OCI-LY7 (cell line): ENCODE measurements around the gene LIN52. TPM values are rescaled to one million over a fixed set of nuclear protein-coding genes. Genes with fewer than 3 reads are reported as not detected.

Experiments
- BruUV-seq: library from RNA; stranded (reverse); fragments of 400-500 nt; replicated peaks from 2 replicates; lab custom pipeline; 2021; lab: Mats Ljungman, UMichigan
- CTCF ChIA-PET: fragments of 300-600 bp; sonication (Branson Sonifier 250); formaldehyde crosslinking; loops from one replicate; lab custom pipeline; 2022; ENCODE audit warnings: antibody characterized with exemption; ENCODE audit not compliant: unreplicated experiment; lab: Charles Lee
- POLR2A ChIA-PET: fragments of 300-600 bp; sonication (Branson Sonifier 250); formaldehyde crosslinking; loops from one replicate; lab custom pipeline; 2022; ENCODE audit warnings: antibody characterized with exemption; lab: Charles Lee
- DNase-seq: peaks from one replicate; pipeline ENCODE4 v3.0.0-alpha.2; 2015; ENCODE audit warnings: low spot score
- H2AFZ ChIP-seq: fragments of 200-600 bp; sonication (generic), shearing (Covaris generic); 2 replicates; pipeline ENCODE4 v1.6.1; 2014; ENCODE audit warnings: mild to moderate bottlenecking, antibody characterized with exemption, low read length, moderate library complexity
- H3K27ac ChIP-seq: fragments of 200-600 bp; sonication (generic); 2 replicates; pipeline ENCODE4 v1.5.1; 2014; ENCODE audit warnings: mixed run types, low read depth, mild to moderate bottlenecking, moderate library complexity, low read length, inconsistent platforms; ENCODE audit not compliant: poor library complexity, severe bottlenecking
- H3K36me3 ChIP-seq: fragments of 200-600 bp; sonication (generic); 2 replicates; pipeline ENCODE4 v1.6.1; 2014; ENCODE audit warnings: mild to moderate bottlenecking, antibody characterized with exemption, low read length, moderate library complexity, mixed read lengths; ENCODE audit not compliant: insufficient read depth
- H3K4me1 ChIP-seq: fragments of 200-600 bp; sonication (generic); 2 replicates; pipeline ENCODE4 v1.5.1; 2014; ENCODE audit warnings: mild to moderate bottlenecking, low read length; ENCODE audit not compliant: insufficient read depth, poor library complexity, severe bottlenecking
- H3K4me2 ChIP-seq: fragments of 200-600 bp; sonication (generic); 2 replicates; pipeline ENCODE4 v1.6.1; 2014; ENCODE audit warnings: mild to moderate bottlenecking, low read length
- H3K4me3 ChIP-seq: fragments of 200-600 bp; sonication (generic); 2 replicates; pipeline ENCODE4 v1.5.1; 2014; ENCODE audit warnings: mild to moderate bottlenecking, low read depth, low read length; ENCODE audit not compliant: poor library complexity, severe bottlenecking
- H3K79me2 ChIP-seq: fragments of 200-600 bp; sonication (generic); 2 replicates; pipeline ENCODE4 v1.6.1; 2016; ENCODE audit warnings: low read depth, mild to moderate bottlenecking, low read length, moderate library complexity, mixed read lengths; ENCODE audit not compliant: insufficient read depth
- H3K9me2 ChIP-seq: fragments of 200-600 bp; sonication (generic); 2 replicates; pipeline ENCODE4 v1.6.1; 2016; ENCODE audit warnings: mild to moderate bottlenecking, low read length, mixed read lengths; ENCODE audit not compliant: insufficient read depth
- H3K9me3 ChIP-seq: fragments of 200-600 bp; sonication (generic); 2 replicates; pipeline ENCODE4 v1.6.1; 2014; ENCODE audit warnings: mild to moderate bottlenecking, mixed run types, low read length, mixed read lengths
- H4K20me1 ChIP-seq: fragments of 200-600 bp; sonication (generic); 2 replicates; pipeline ENCODE4 v1.6.1; 2014; ENCODE audit warnings: mild to moderate bottlenecking, antibody characterized with exemption, low read length, moderate library complexity, mixed read lengths; ENCODE audit not compliant: insufficient read depth
- EZH2phosphoT487 ChIP-seq: fragments of 200-600 bp; sonication (generic); IDR thresholded peaks from 2 replicates; pipeline ENCODE4 v1.6.1; 2018; ENCODE audit warnings: low read depth, borderline replicate concordance, mild to moderate bottlenecking, mixed run types, antibody characterized with exemption, low read length, moderate library complexity, mixed read lengths
- intact Hi-C: fragments of 100-400 bp; cut with micrococcal nuclease; formaldehyde crosslinking; loops from one replicate; pipeline ENCODE4 v1.10.0; 2022; ENCODE audit not compliant: unreplicated experiment
- total RNA-seq, 2 experiments: library from RNA; depleted of rRNA in 1 of 2; stranded (reverse); fragments of >200 nt in 1 of 2; shearing (Covaris generic) in 1 of 2; gene quantifications; 2 replicates each; pipeline ENCODE4 v1.2.3, GENCODE V29; 2014 to 2022
- TF ChIP-seq, protein P1 (sequence below): fragments of 200-600 bp; sonication (generic); conservative IDR thresholded peaks from 2 replicates; pipeline ENCODE4 v1.5.1; 2014; ENCODE audit warnings: mild to moderate bottlenecking, antibody characterized with exemption, low read length, moderate library complexity, mixed read lengths

Gene LIN52
- total RNA-seq, 2 experiments from 2014 or later: 9.8 to 18.0 TPM

DNA sequence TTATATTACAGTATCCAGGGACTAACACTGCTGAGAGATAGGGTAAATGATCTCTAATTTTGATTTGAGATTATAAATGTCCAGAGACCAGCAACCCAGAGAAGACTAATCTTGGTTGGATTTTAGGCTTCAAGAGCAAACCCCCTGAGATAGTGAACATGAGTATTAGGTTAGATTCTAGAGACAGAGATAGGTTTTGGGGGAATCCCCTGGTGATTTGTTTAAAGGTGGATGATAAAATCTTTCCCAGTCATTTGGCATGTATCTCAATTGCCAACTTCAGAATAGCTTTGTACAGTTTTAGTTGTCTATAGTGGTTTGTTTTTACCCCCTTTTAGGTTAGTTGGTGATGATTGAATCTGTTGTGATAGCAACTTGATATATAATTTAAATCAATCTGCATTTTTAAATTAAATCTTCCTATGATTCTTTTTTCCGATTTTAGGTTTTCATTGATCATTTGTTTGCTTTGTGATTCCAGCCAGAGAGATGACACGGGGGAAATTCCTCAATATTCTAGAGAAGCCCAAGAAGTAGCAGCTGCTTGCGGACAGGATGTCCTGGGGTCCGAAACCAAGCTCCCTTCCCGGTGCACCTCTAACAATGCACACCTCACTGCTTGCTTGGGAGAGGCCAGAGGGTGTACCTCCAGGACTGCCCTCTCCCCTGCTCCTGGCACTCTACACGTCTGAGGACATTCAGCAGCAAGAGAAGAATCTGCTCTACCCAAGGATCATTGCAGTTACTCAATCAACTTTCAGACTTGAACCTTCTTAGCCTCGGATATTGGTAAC is 113.9 kb downstream of the LIN52 start:
- no peaks in the 10 kb centered on the region for H3K9me3 ChIP-seq
- H3K79me2 ChIP-seq: no peaks in the 10 kb centered on the region
- CTCF ChIA-PET: no interaction called here
- intact Hi-C loops: no loop called here
- no peak overlapping the region for H2AFZ ChIP-seq
- H3K4me3 ChIP-seq: no peak overlapping the region
- POLR2A ChIA-PET: interaction anchor here (0.7 to 1.3 kb wide), 2 partner anchors 20 to 1615 kb away, joined by 3 to 4 read pairs; no protein-coding TSS in a partner anchor
- H3K27ac ChIP-seq: no peak overlapping the region
- peaks cover 7% of the 10 kb centered on the region; the same call in 1 of the 2 replicates for H3K36me3 ChIP-seq
- BruUV-seq: no TSS peak
- TF ChIP-seq EZH2phosphoT487: no peak
- TF ChIP-seq, protein P1, sequence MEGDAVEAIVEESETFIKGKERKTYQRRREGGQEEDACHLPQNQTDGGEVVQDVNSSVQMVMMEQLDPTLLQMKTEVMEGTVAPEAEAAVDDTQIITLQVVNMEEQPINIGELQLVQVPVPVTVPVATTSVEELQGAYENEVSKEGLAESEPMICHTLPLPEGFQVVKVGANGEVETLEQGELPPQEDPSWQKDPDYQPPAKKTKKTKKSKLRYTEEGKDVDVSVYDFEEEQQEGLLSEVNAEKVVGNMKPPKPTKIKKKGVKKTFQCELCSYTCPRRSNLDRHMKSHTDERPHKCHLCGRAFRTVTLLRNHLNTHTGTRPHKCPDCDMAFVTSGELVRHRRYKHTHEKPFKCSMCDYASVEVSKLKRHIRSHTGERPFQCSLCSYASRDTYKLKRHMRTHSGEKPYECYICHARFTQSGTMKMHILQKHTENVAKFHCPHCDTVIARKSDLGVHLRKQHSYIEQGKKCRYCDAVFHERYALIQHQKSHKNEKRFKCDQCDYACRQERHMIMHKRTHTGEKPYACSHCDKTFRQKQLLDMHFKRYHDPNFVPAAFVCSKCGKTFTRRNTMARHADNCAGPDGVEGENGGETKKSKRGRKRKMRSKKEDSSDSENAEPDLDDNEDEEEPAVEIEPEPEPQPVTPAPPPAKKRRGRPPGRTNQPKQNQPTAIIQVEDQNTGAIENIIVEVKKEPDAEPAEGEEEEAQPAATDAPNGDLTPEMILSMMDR: no peak
- no peaks in the 10 kb centered on the region for H3K9me2 ChIP-seq
- DNase-seq: no peak
- H3K4me1 ChIP-seq: no peaks in the 10 kb centered on the region
- H3K4me2 ChIP-seq: no peak overlapping the region
- no peaks in the 10 kb centered on the region for H4K20me1 ChIP-seq

DNA sequence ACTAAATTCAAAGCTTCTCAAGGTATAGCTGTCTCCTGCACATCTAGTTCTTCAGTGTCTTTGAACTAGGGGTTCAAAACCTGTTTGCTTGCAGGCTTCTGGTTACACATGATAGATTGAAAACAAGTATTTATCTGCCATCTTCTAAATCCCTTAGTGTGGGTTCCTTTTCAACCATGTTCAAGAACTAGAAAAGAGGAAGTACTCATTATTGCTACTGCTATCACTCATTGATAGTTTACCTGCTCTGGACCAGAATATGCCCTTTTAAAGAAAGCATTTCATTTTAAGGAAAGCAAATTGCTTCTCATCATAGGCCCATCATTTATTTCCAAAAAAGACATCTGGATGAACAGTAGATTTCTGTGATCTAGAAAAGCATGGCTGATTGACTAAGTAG is 117.4 kb downstream of the LIN52 start:
- Histone ChIP-seq H3K27ac (no peak overlapping the region), H3K4me2 (no peak overlapping the region), H4K20me1 (no peaks in the 10 kb centered on the region), H3K4me1 (no peaks in the 10 kb centered on the region), H3K4me3 (no peak overlapping the region), H2AFZ (no peak overlapping the region), H3K36me3 (peaks cover 7% of the 10 kb centered on the region; the same call in 1 of the 2 replicates), H3K9me2 (no peaks in the 10 kb centered on the region), H3K79me2 (no peaks in the 10 kb centered on the region), H3K9me3 (no peaks in the 10 kb centered on the region)
- ChIA-PET POLR2A (interaction anchor here (0.6 to 0.8 kb wide), 3 partner anchors 18 to 34 kb away, joined by 3 read pairs; no protein-coding TSS in a partner anchor), CTCF (interaction anchor here (0.5 kb wide), 1 partner anchor 413 kb away, joined by 3 read pairs; no protein-coding TSS in a partner anchor)
- intact Hi-C loops: no loop called here
- TF ChIP-seq, protein P1: no peak
- DNase-seq: no peak
- BruUV-seq: no TSS peak

DNA sequence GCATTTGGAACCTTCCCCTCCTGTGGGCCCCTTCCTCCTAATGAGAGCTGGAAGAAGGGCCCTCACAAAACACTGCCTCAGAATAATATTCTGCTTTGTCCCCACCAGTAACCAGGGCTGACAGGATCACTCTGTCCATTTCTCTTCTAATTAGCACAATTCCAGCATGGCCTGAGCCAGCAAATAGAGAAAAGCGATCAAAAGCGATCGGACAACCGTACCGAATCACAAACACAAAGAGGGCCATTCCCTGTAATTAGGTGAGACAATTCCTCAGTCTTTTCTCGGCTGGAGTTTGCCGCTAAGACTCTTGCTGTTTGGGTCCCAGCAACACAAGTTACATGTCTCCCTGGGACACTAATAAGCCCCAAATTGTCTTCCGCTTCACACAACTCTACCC is 118.9 kb downstream of the LIN52 start:
- POLR2A ChIA-PET: interaction anchor here (0.7 kb wide), 1 partner anchor 64 kb away, joined by 3 read pairs; no protein-coding TSS in a partner anchor
- Histone ChIP-seq H2AFZ (no peak overlapping the region), H3K27ac (no peak overlapping the region), H3K4me1 (no peaks in the 10 kb centered on the region), H3K4me2 (no peak overlapping the region), H3K79me2 (no peaks in the 10 kb centered on the region), H4K20me1 (no peaks in the 10 kb centered on the region; the same call in 1 of the 2 replicates), H3K4me3 (no peak overlapping the region), H3K36me3 (peaks cover 7% of the 10 kb centered on the region; the same call in 1 of the 2 replicates), H3K9me2 (no peaks in the 10 kb centered on the region), H3K9me3 (no peaks in the 10 kb centered on the region)
- intact Hi-C loops: no loop called here
- BruUV-seq: no TSS peak
- TF ChIP-seq EZH2phosphoT487: no peak
- TF ChIP-seq, protein P1: no peak
- CTCF ChIA-PET: no interaction called here
- no peak for DNase-seq
